GM18951 (cell line): ENCODE data around the gene AMBP.
"Not testable (repeated sequence)": the region's sequence is repeated elsewhere in the genome, so short reads cannot be mapped to it uniquely, and the experiment has no call there.

ENCODE experiments used
- POLR2A ChIP-seq: IDR thresholded peaks from 4 replicates; pipeline ENCODE4 v1.6.1; 2011; ENCODE audit warnings: mild to moderate bottlenecking; ENCODE audit not compliant: insufficient read length, insufficient read depth; ENCODE audit errors: extremely low read depth
- in situ Hi-C: fragments of 300-500 bp; cut with MboI; formaldehyde crosslinking; loops from one replicate; pipeline ENCODE4 v1.12.0; 2022; ENCODE audit warnings: low sequenced_read_pairs, mixed read lengths, inconsistent platforms; ENCODE audit not compliant: unreplicated experiment

The AMBP gene

DNA sequence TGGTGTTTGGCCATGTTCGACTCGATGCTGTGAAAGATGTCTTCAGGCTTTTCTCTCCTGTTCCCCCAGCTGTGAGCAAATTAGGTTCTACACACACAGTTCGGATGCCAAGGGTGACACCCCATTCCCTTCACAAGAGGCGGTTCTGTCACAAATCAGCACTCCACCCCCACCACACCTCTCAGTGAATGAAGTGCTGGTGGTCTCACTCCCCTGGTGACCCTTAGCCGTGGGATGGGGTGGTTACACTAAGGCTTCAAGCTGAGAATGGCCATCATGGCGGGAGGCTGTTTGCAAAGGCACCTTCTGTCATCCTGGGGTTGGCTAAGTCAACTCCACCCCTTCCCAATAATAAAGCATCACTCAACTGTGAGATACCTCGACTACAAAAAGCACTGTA is 26.4 kb downstream of the AMBP start:
- in situ Hi-C loops = no loop called here
- no peak for TF ChIP-seq POLR2A

DNA sequence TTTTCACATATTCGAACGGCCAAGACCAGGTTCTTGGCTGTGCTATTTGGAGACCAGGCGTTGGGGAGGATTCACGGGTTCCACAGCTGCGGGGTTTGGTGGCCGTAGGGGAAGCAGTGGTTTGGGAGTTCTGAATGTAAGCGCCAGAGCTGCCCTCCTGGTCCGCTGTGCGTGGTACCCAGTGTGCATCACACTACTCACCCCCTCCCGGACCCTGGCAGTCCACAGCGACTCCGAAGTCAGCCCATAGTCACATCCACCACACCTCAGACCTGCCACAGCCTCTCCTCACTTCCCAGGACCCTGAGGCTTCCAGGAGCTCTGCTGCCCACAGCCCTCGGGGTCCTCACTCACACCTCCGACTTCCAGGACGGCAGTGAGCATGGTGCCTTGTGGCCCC is 26.8 kb downstream of the AMBP start:
- in situ Hi-C loops = no loop called here
- no peak for TF ChIP-seq POLR2A

DNA sequence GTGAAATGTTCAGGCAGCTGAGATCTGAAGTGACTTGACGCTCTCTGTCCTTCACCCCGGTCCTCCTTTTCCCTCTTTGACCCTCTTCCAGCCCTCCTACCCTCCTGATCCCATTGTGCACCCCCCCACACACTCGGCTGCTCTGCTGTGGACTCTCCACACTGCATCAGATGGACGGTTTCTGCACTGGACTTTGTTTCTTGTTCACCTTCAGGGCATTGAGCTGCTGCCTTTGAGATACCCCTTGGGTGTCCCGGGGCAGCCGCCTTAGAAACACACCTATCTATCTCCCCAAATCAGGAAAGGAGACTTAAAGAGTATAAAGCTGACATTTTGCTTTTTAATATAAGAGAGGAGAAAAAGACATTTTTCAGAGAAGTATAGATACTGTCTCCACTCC is 27.5 kb downstream of the AMBP start:
- in situ Hi-C loops = no loop called here

DNA sequence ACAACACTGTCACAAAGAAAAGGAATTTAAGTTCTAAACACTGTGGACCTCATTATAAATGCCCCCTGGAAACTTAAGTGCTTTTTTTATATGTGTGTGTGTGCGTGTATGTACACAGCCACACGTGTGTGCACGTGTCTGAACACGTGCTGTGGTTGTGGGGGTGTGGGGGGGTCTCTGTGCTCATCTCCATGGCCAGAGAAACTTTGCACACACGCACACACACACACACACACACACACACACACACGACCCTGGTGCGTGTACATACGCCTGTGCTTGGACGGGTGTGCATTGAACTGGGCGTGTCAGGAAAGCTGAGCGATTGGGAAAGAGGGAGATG is 27.9 kb downstream of the AMBP start:
- in situ Hi-C loops = no loop called here
- no peak for TF ChIP-seq POLR2A

More for the DNA sequence above, 27.5 kb downstream of the AMBP start:
- no peak for TF ChIP-seq POLR2A

DNA sequence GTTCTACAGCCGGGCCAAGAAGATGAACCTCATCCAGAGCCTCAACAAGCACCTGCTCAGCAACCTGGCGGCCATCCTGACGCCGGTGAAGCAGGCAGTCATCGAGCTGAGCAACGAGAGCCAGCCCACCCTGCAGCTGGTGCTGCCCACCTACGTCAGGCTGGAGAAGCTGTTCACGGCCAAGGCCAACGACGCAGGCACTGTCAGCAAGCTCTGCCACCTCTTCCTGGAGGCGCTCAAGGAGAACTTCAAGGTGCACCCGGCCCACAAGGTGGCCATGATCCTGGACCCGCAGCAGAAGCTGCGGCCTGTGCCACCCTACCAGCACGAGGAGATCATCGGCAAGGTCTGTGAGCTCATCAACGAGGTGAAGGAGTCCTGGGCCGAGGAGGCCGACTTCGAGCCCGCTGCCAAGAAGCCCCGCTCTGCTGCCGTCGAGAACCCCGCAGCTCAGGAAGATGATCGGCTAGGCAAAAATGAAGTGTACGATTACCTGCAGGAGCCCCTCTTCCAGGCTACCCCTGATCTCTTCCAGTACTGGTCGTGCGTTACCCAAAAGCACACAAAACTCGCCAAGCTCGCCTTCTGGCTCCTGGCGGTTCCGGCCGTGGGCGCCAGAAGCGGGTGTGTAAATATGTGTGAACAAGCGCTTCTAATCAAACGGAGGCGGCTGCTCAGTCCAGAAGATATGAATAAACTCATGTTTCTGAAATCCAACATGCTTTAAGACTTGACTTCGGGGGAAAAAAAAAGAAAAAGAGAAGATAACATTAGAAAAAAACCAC is 28.5 kb downstream of the AMBP start:
- in situ Hi-C loops = no loop called here
- no peak for TF ChIP-seq POLR2A

DNA sequence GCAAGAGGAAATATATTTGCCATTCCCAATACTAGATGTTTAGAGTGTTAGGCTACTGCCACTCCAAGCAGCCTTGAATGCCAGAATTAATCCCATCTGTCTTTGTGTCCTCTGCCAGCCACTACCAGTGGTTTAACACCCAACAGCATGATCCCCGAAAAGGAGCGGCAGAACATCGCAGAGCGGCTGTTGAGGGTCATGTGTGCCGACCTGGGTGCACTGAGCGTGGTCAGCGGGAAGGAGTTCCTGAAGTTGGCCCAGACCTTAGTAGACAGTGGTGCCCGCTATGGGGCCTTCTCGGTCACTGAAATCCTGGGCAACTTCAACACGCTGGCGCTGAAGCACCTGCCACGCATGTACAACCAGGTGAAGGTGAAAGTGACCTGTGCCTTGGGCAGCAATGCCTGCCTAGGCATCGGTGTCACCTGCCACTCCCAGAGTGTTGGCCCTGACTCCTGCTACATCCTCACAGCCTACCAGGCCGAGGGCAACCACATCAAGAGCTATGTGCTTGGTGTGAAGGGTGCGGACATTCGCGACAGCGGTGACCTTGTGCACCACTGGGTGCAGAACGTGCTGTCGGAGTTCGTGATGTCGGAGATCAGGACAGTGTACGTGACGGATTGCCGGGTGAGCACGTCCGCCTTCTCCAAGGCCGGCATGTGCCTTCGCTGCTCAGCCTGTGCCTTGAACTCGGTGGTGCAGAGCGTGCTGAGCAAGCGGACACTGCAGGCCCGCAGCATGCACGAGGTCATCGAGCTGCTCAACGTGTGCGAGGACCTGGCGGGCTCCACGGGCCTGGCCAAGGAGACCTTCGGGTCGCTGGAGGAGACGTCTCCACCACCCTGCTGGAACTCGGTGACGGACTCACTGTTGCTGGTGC is 29.3 kb downstream of the AMBP start:
- TF ChIP-seq POLR2A = no peak
- in situ Hi-C loops = no loop called here

DNA sequence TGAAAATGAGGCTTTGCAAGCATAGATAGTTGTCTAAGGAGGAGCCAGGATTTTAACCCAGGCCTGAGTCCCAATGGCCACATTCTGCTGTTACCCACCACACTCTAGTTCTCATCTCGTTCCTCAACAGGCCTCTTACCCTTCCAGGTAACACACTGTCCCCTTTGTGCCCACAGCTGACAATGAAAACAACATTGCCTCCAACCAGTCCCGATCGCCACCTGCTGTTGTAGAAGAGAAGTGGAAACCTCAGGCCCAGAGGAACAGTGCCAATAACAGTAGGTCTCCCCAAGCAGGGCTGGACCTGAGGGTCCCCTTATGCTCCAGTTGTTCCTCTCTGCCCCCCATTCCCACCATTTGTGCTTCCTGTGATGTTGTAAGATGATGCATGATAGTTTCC is 30.4 kb downstream of the AMBP start:
- TF ChIP-seq POLR2A = no peak
- in situ Hi-C loops = no loop called here

DNA sequence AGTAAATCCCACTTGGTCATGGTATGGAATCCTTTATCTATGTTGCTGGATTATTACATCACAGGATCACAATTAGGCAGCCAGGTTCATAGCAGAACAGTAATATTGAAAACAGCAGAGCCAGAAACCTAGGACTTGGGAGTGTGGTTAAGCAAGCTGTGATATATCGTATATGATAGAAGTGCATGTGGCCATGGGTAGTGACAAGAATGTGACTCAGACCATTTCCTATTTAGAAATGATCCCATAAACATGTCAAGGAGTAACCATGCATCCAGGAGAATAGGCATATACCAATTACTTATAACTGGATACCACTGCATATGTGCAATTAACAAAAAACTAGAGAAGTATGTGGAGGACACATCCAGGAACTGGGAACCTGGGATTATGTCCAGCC is 31.2 kb downstream of the AMBP start:
- no peak for TF ChIP-seq POLR2A
- in situ Hi-C loops = no loop called here

DNA sequence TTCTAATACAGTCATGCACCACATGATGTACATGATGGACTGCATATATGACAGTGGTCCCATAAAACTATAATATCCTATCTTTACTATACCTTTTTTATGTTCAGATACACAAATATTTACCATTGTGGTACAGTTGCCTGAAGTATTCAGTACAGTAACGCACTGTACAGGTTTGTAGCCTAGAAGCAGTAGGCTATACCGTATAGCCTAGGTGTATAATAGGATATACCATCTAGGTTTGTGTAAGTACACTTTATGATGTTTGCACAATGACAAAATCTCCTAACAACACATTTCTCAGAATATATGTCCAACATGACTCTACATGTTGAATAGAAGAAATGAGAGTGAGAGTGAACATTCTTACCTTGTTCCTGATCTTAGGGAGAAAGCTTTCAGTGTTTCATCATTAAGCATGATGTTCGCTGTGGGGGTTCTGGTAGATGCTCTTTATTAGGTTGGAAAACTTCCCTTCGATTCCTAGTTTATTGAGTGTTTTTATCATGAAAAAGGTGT is 31.8 kb downstream of the AMBP start:
- no peak for TF ChIP-seq POLR2A
- in situ Hi-C loops = no loop called here

DNA sequence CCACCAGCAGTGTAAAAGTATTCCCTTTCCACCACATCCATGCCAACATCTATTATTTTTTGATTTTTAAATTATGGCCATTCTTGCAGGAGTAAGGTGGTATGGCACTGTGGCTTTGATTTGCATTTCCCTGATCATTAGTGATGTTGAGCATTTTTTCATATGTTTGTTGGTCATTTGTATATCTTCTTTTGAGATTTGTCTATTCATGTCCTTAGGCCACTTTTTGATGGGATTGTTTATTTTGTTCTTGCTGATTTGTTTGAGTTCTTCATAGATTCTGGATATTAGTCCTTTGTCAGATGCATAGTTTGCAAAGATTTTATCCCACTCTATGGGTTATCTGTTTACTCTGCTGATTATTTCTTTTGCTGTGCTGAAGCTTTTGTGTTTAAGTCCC is 34.4 kb downstream of the AMBP start:
- in situ Hi-C loops = not testable (repeated sequence)

DNA sequence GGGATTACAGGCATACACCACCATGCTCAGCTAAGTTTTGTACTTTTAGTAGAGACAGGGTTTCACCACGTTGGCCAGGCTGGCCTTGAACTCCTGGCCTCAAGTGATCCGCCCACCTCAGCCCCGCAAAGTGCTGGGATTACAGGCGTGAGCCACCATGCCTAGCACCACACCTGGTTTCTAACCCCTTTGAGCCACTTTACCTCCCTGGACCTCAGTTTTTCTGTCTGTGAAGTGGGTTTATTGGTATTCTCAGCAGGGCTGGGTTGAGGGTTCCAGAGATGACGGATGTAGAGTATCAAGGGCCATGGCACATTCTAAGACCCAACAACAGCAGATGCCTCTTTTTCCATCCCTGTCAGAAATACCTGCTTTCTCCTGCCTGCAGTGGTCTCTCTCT is 38.6 kb downstream of the AMBP start:
- in situ Hi-C loops = no loop called here
- TF ChIP-seq POLR2A = no peak

DNA sequence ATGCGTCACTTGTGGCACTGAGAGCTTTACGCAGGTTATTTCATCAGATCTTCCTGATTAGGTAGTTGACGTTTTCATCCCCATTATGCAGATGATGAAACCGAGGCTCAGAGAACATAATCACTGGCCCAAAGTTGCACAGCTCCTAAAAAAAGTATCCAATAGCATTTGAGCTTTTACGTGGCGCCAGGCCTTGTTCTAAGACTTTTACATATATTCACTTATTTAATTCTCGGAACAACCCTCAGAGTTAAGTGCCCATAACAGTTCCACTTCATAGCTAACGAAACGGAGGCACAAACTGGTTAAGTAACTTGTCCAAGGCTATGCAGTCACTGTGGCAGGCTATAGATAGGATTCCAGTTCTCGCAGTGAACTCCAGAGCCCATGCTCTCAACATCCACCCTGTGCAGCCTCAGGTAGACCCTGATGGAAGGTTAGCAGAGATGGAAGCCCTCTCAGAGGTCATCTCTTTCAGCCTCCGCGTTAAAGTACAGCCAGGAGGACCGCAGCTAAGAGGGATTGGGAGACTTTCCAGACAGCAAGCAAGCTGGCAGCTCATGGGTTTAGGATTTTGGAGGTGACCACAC is 39.3 kb downstream of the AMBP start:
- no peak for TF ChIP-seq POLR2A
- in situ Hi-C loops = no loop called here

DNA sequence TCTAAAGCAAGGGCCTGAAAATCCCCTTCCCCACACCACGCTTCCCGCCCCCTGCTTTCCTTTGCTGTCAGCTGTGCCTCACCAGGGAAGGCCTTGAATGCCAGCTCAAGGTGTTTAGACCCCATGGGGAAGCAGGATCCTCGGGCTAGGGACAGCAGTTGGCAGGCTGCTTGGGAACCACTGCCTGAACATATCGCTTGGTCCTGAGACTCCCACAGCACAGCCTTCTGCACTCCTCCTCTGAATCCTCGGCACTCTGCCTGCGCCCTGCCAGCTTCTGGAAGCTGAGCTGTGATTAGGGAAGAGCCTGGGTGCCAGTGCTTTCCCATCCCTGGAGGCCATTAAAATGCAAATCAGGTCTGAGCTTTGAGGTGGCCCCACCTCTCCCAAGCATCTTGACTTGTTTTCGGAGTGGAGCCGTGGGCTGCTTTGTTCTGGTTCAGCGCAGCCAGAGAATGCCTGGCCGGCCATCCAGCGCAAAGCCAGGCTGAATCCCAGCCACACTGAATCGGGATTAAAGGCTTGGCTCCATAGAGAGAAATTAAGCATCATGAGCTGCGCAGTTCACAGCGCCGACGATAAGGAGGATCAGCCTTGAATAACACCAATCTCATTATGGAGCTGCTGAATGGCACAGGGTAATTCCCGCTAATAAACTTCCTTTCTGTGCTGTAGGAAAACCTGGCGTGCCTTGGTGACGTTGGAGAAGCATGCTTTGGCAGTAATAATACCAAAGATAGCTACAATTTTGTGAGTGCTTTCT is 40.0 kb downstream of the AMBP start:
- TF ChIP-seq POLR2A = no peak
- in situ Hi-C loops = no loop called here

DNA sequence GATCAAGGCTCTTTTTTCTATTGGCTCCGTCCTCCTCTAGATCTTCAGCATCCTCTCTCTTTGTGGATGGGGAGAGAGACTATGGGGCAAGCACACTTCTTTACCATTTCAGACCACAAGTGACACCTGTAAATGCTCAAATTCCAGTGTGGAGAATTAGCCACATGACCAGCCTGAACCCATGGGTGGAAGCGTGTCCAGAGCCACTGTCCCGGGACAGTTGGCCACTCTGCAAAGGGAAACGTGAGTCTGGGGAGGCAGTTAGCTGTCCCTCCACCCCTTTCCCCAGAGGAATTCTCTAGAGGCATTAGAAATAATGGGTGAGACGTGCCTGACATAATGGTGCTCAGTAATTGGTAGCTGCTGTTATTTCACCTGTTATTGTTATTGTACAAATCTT is 40.9 kb downstream of the AMBP start:
- in situ Hi-C loops = no loop called here
- no peak for TF ChIP-seq POLR2A
